Mesothelial cell of epicardium (in vitro differentiated cells): ENCODE measurements around the gene OXSR1. TPM values are rescaled to one million over a fixed set of nuclear protein-coding genes. Genes with fewer than 3 reads are reported as not detected.

Experiments used
- DNase-seq, 2 experiments: peaks; one replicate each; pipeline ENCODE4 v3.0.0; 2021; ENCODE audit warnings: low spot score in 2 of 2; ENCODE audit not compliant: unreplicated experiment in 2 of 2
- H3K27ac Mint-ChIP-seq: 2 replicates; pipeline ENCODE4 v1.8.0; 2021; ENCODE audit warnings: mixed read lengths
- H3K27me3 Mint-ChIP-seq: 2 replicates; pipeline ENCODE4 v1.8.0; 2021; ENCODE audit warnings: low read depth, mixed read lengths
- H3K36me3 Mint-ChIP-seq: 2 replicates; pipeline ENCODE4 v1.8.0; 2021; ENCODE audit warnings: mixed read lengths
- H3K4me1 Mint-ChIP-seq: 2 replicates; pipeline ENCODE4 v1.8.0; 2021; ENCODE audit warnings: mixed read lengths
- H3K4me3 Mint-ChIP-seq: 2 replicates; pipeline ENCODE4 v1.8.0; 2021; ENCODE audit warnings: mild to moderate bottlenecking, moderate library complexity, mixed read lengths
- H3K9me3 Mint-ChIP-seq: 2 replicates; pipeline ENCODE4 v1.8.0; 2021; ENCODE audit warnings: mixed read lengths
- total RNA-seq: library from RNA; stranded (reverse); gene quantifications from 3 replicates; pipeline ENCODE4 v1.2.1, GENCODE V29; 2021
- TF ChIP-seq, protein P1 (sequence below): fragments of 200-600 bp; sonication (generic); IDR thresholded peaks from one replicate; pipeline ENCODE4 v1.5.0; 2021; ENCODE audit warnings: antibody characterized with exemption; ENCODE audit not compliant: unreplicated experiment

OXSR1 gene
- total RNA-seq, 1 donor from 2014 or later = 42.6 TPM

GRCh38 chr3:38224357-38224756 is 59.0 kb downstream of the OXSR1 start:
- Mint-ChIP-seq H3K27ac (no peak overlapping the region), H3K36me3 (peaks cover 29% of the 10 kb centered on the region), H3K27me3 (no peaks in the 10 kb centered on the region), H3K4me1 (no peaks in the 10 kb centered on the region), H3K4me3 (no peak overlapping the region), H3K9me3 (no peaks in the 10 kb centered on the region)
- no peak for DNase-seq
- TF ChIP-seq, protein P1, sequence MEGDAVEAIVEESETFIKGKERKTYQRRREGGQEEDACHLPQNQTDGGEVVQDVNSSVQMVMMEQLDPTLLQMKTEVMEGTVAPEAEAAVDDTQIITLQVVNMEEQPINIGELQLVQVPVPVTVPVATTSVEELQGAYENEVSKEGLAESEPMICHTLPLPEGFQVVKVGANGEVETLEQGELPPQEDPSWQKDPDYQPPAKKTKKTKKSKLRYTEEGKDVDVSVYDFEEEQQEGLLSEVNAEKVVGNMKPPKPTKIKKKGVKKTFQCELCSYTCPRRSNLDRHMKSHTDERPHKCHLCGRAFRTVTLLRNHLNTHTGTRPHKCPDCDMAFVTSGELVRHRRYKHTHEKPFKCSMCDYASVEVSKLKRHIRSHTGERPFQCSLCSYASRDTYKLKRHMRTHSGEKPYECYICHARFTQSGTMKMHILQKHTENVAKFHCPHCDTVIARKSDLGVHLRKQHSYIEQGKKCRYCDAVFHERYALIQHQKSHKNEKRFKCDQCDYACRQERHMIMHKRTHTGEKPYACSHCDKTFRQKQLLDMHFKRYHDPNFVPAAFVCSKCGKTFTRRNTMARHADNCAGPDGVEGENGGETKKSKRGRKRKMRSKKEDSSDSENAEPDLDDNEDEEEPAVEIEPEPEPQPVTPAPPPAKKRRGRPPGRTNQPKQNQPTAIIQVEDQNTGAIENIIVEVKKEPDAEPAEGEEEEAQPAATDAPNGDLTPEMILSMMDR = no peak

DNA sequence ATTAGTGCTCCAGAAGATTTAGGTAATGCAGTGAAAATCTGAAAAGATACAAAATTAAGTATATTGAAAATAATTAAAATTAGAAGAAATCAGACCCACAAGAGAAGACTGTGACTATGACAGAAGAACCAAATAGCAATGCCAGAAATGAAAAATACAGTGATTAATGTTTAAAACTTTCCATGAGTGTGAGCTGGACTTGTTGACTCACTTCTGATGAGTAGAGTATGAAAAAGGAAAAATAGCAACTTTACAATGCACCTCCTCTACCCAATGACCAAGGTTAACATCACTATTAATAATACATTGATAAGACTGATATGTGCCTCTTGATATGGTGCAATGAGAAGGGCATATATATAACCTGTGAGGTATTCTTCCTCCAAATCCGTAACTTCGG is 60.9 kb downstream of the OXSR1 start:
- H3K27me3 Mint-ChIP-seq = no peaks in the 10 kb centered on the region
- DNase-seq = no peak
- H3K4me3 Mint-ChIP-seq = no peak overlapping the region
- TF ChIP-seq, protein P1 = no peak
- no peaks in the 10 kb centered on the region for H3K9me3 Mint-ChIP-seq
- H3K4me1 Mint-ChIP-seq = no peaks in the 10 kb centered on the region
- H3K36me3 Mint-ChIP-seq = peaks cover 34% of the 10 kb centered on the region
- no peak overlapping the region for H3K27ac Mint-ChIP-seq

DNA sequence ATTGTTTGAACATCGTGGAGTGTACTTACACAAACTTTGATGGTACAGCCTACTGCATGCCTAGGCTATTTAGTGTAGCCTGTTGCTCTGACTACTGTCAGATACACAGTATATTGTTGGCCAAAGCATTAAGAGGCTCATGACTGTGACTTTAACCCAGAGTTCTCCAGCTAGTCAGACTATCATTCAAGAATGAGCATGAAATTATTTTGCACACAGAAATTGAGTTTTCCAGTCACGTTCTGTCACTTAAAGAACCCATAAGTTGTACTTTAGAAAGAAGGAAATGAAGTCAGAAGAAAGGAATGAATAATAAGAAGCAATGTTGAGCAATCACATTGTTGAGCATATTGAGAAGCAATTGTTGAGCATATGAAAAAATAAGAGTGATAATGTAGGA is 62.7 kb downstream of the OXSR1 start:
- Mint-ChIP-seq H3K27me3 (no peaks in the 10 kb centered on the region), H3K27ac (no peak overlapping the region), H3K4me1 (no peaks in the 10 kb centered on the region), H3K36me3 (peaks cover 33% of the 10 kb centered on the region), H3K9me3 (no peaks in the 10 kb centered on the region), H3K4me3 (no peak overlapping the region)
- TF ChIP-seq, protein P1 = no peak
- DNase-seq = no peak

DNA sequence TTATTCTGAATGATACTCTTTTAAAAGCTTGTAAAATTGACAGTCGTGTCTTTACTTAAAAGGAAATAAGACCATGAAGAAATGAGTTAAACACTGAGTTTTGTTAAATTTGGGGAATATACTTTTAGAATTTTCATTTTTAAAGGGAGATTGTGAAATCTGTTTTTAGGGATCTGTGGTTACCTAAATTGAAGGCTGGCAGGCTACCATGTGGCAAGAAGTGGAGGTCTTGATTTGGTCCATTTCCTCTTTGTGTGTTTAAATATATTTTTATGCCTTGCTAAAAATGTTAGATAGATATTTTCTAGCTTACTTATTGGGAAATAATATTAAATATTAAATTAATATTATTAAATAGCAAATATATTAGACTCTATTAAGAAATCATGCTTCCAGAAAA is 63.7 kb downstream of the OXSR1 start:
- no peaks in the 10 kb centered on the region for H3K27me3 Mint-ChIP-seq
- TF ChIP-seq, protein P1 = no peak
- H3K4me1 Mint-ChIP-seq = no peaks in the 10 kb centered on the region
- peaks cover 5% of the 10 kb centered on the region for H3K9me3 Mint-ChIP-seq
- H3K36me3 Mint-ChIP-seq = peaks cover 39% of the 10 kb centered on the region
- no peak overlapping the region for H3K27ac Mint-ChIP-seq
- H3K4me3 Mint-ChIP-seq = no peak overlapping the region
- DNase-seq = no peak

DNA sequence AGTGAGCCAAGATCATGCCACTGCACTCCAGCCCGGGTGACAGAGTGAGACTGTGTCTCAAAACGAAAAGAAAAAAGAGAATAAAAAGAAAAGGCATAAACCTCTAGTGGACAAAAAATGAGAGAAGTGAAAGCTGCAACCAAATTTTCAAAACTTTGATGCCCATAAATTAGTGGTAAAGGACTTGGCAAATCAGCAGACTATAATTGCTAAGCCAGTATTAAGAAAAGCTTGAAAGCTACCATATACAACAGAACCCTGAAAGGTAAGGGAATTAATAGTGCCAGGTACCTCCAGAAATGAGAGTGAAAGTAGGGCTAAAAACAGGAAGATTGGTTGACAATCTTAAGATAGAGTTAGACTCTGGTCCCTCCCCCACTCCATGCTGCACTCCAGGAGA is 67.4 kb downstream of the OXSR1 start:
- H3K27me3 Mint-ChIP-seq = no peaks in the 10 kb centered on the region
- H3K9me3 Mint-ChIP-seq = peaks cover 39% of the 10 kb centered on the region
- peaks cover 11% of the 10 kb centered on the region for H3K4me1 Mint-ChIP-seq
- H3K36me3 Mint-ChIP-seq = peaks cover 58% of the 10 kb centered on the region
- DNase-seq = no peak
- TF ChIP-seq, protein P1 = no peak
- H3K27ac Mint-ChIP-seq = no peak overlapping the region
- H3K4me3 Mint-ChIP-seq = no peak overlapping the region

DNA sequence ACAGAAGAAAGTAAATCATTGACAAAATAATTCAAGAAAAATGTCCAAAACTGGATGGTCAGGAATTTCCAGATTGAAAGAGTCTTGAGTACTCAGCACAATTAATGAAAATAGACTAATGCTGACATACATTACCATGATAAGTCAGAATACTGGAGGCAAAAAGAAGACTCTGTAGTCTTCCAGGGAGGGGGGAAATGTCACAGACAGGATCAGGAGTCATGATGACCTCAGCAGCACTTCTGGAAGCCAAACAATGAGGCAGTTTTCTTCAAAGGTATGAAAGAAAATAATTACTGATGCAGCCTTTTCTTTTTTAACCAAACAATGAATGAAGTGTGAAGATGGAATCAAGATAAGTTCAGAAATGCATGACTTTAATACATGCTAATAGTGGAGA is 70.1 kb downstream of the OXSR1 start:
- Mint-ChIP-seq H3K27ac (no peak overlapping the region), H3K27me3 (no peaks in the 10 kb centered on the region), H3K4me1 (peaks cover 11% of the 10 kb centered on the region), H3K9me3 (peaks cover 65% of the 10 kb centered on the region), H3K4me3 (no peak overlapping the region), H3K36me3 (peaks cover 75% of the 10 kb centered on the region)
- TF ChIP-seq, protein P1 = no peak
- no peak for DNase-seq
